GM19035 (cell line): ENCODE measurements around the gene SLC4A1AP.

ENCODE experiments used
- ATAC-seq: cut with Tn5 transposase; IDR thresholded peaks from one replicate; pipeline ENCODE4 v1.9.1; 2021; ENCODE audit not compliant: unreplicated experiment

The SLC4A1AP gene

GRCh38 chr2:27720004-27720551 lies 56.4 kb downstream of the SLC4A1AP start:
- ATAC-seq = no peak

GRCh38 chr2:27721335-27721734 lies 57.6 kb downstream of the SLC4A1AP start:
- ATAC-seq = no peak

GRCh38 chr2:27721884-27722485 lies 58.3 kb downstream of the SLC4A1AP start:
- no peak for ATAC-seq

GRCh38 chr2:27723372-27724144 lies 59.9 kb downstream of the SLC4A1AP start:
- no peak for ATAC-seq

GRCh38 chr2:27724191-27724590 lies 60.5 kb downstream of the SLC4A1AP start:
- no peak for ATAC-seq

GRCh38 chr2:27724905-27725701 lies 61.4 kb downstream of the SLC4A1AP start:
- no peak for ATAC-seq

GRCh38 chr2:27727257-27727656 lies 63.6 kb downstream of the SLC4A1AP start:
- ATAC-seq = no peak

- no peak for ATAC-seq
Observed at GRCh38 chr2:27728081-27728858, 64.6 kb downstream of the SLC4A1AP start.

GRCh38 chr2:27729198-27729597 lies 65.5 kb downstream of the SLC4A1AP start:
- no peak for ATAC-seq

- no peak for ATAC-seq
Observed at GRCh38 chr2:27729614-27730013, 65.9 kb downstream of the SLC4A1AP start.

GRCh38 chr2:27730261-27730662 lies 66.6 kb downstream of the SLC4A1AP start:
- ATAC-seq = no peak

GRCh38 chr2:27730980-27731691 lies 67.4 kb downstream of the SLC4A1AP start:
- no peak for ATAC-seq

- ATAC-seq = no peak
Observed at GRCh38 chr2:27734305-27734704, 70.6 kb downstream of the SLC4A1AP start.

GRCh38 chr2:27735263-27735904 lies 71.7 kb downstream of the SLC4A1AP start:
- no peak for ATAC-seq

GRCh38 chr2:27736031-27736889 lies 72.6 kb downstream of the SLC4A1AP start:
- ATAC-seq = no peak

GRCh38 chr2:27736890-27737204 lies 73.2 kb downstream of the SLC4A1AP start:
- no peak for ATAC-seq

- ATAC-seq = no peak
Observed at GRCh38 chr2:27737676-27738348, 74.1 kb downstream of the SLC4A1AP start.

- no peak for ATAC-seq
Observed at GRCh38 chr2:27738349-27739057, 74.8 kb downstream of the SLC4A1AP start.
